IMR-90 (cell line): ENCODE measurements around the gene SORCS1. TPM values are rescaled to one million over a fixed set of nuclear protein-coding genes. Genes with fewer than 3 reads are reported as not detected.

Experiments
- ATAC-seq: fragments of 200-7000 bp; cut with Tn5 transposase; 2 replicates; pipeline ENCODE4 v1.9.1; 2020; ENCODE audit warnings: low read depth, mild to moderate bottlenecking, moderate library complexity
- BruUV-seq: library from RNA; stranded (reverse); fragments of 400-500 nt; replicated peaks from 2 replicates; lab custom pipeline; 2021; lab: Mats Ljungman, UMichigan
- CTCF ChIA-PET: fragments of 300-600 bp; formaldehyde crosslinking; extraction: SDS; loops from one replicate; lab custom pipeline; 2021; ENCODE audit warnings: antibody characterized with exemption; lab: Yijun Ruan, JAX
- POLR2A ChIA-PET: fragments of 300-600 bp; sonication (Branson Sonifier 250); formaldehyde crosslinking; loops from one replicate; lab custom pipeline; 2022; ENCODE audit warnings: antibody characterized with exemption; ENCODE audit not compliant: unreplicated experiment; lab: Charles Lee
- DNase-seq: peaks from one replicate; pipeline ENCODE4 v3.0.0; 2013
- H2AFZ ChIP-seq: replicated peaks from 2 replicates; pipeline ENCODE3; 2013; ENCODE audit warnings: low read length, mild to moderate bottlenecking; ENCODE audit not compliant: poor library complexity
- H2AK5ac ChIP-seq: 2 replicates; pipeline ENCODE4 v1.6.1; 2013; ENCODE audit warnings: low read depth, low read length, inconsistent platforms
- H2AK9ac ChIP-seq: replicated peaks from 2 replicates; pipeline ENCODE3; 2013; ENCODE audit warnings: mild to moderate bottlenecking, low read depth, low read length, moderate library complexity; ENCODE audit not compliant: poor library complexity
- H2BK120ac ChIP-seq: 2 replicates; pipeline ENCODE4 v1.6.1; 2013; ENCODE audit warnings: low read depth, low read length, inconsistent platforms
- H2BK15ac ChIP-seq: 3 replicates; pipeline ENCODE4 v1.6.1; 2013; ENCODE audit warnings: low read depth, low read length, inconsistent platforms
- H2BK20ac ChIP-seq: 2 replicates; pipeline ENCODE4 v1.6.1; 2013; ENCODE audit warnings: low read depth, mild to moderate bottlenecking, inconsistent platforms, low read length, moderate library complexity
- H2BK5ac ChIP-seq: 2 replicates; pipeline ENCODE4 v1.6.1; 2013; ENCODE audit warnings: mild to moderate bottlenecking, low read depth, low read length, inconsistent platforms; ENCODE audit not compliant: poor library complexity, severe bottlenecking
- H3K14ac ChIP-seq: replicated peaks from 2 replicates; pipeline ENCODE4 v1.6.1; 2013; ENCODE audit warnings: low read depth, low read length, inconsistent platforms
- H3K18ac ChIP-seq: 2 replicates; pipeline ENCODE4 v1.6.1; 2013; ENCODE audit warnings: low read depth, low read length, control low read depth
- H3K23ac ChIP-seq: 2 replicates; pipeline ENCODE4 v1.6.1; 2013; ENCODE audit warnings: low read depth, low read length, inconsistent platforms
- H3K27ac ChIP-seq: 2 replicates; pipeline ENCODE4 v1.5.1; 2013; ENCODE audit warnings: mild to moderate bottlenecking, control low read depth, low read length; ENCODE audit not compliant: insufficient read depth
- H3K27me3 ChIP-seq: 2 replicates; pipeline ENCODE4 v1.6.1; 2013; ENCODE audit warnings: low read length; ENCODE audit not compliant: control insufficient read depth, insufficient read depth
- H3K36me3 ChIP-seq: 2 replicates; pipeline ENCODE4 v1.6.1; 2013; ENCODE audit warnings: low read length, mixed read lengths; ENCODE audit not compliant: control insufficient read depth, insufficient read depth
- H3K4ac ChIP-seq: 2 replicates; pipeline ENCODE4 v1.6.1; 2013; ENCODE audit warnings: low read depth, low read length, inconsistent platforms
- H3K4me1 ChIP-seq: 2 replicates; pipeline ENCODE4 v1.6.1; 2013; ENCODE audit warnings: low read length, mixed read lengths; ENCODE audit not compliant: control insufficient read depth, insufficient read depth
- H3K4me2 ChIP-seq: 2 replicates; pipeline ENCODE4 v1.6.1; 2013; ENCODE audit warnings: low read depth, mild to moderate bottlenecking, control low read depth, low read length, moderate library complexity
- H3K4me3 ChIP-seq: 2 replicates; pipeline ENCODE4 v1.5.1; 2013; ENCODE audit warnings: low read depth, mild to moderate bottlenecking, control low read depth, low read length, moderate library complexity; ENCODE audit not compliant: insufficient read depth
- H3K56ac ChIP-seq: 2 replicates; pipeline ENCODE4 v1.6.1; 2013; ENCODE audit warnings: low read length, inconsistent platforms; ENCODE audit not compliant: insufficient read depth; ENCODE audit errors: extremely low read depth
- H3K79me1 ChIP-seq, 2 experiments: 2 replicates each; pipeline ENCODE4 v1.6.1; 2013; ENCODE audit warnings: low read length in 2 of 2, inconsistent platforms in 1 of 2, low read depth in 1 of 2
- H3K9ac ChIP-seq: 2 replicates; pipeline ENCODE4 v1.6.1; 2013; ENCODE audit warnings: low read depth, low read length, control low read depth
- H3K9me1 ChIP-seq: 2 replicates; pipeline ENCODE4 v1.6.1; 2013; ENCODE audit warnings: low read length, inconsistent platforms; ENCODE audit not compliant: insufficient read depth
- H3K9me3 ChIP-seq: 2 replicates; pipeline ENCODE4 v1.6.1; 2013; ENCODE audit warnings: low read length; ENCODE audit not compliant: control insufficient read depth, insufficient read depth
- H4K20me1 ChIP-seq: 2 replicates; pipeline ENCODE4 v1.6.1; 2013; ENCODE audit warnings: low read length, inconsistent platforms; ENCODE audit not compliant: insufficient read depth
- H4K5ac ChIP-seq: 2 replicates; pipeline ENCODE4 v1.6.1; 2013; ENCODE audit warnings: mild to moderate bottlenecking, low read depth, low read length, control low read depth
- H4K8ac ChIP-seq, 2 experiments: 2 replicates each; pipeline ENCODE4 v1.6.1; 2013; ENCODE audit warnings: low read depth in 2 of 2, low read length in 2 of 2, control low read depth in 1 of 2, inconsistent platforms in 1 of 2
- H4K91ac ChIP-seq: 2 replicates; pipeline ENCODE4 v1.6.1; 2013; ENCODE audit warnings: low read depth, low read length, inconsistent platforms; ENCODE audit not compliant: insufficient read depth
- BHLHE40 ChIP-seq: fragments of 150-350 bp; IDR thresholded peaks from 2 replicates; pipeline ENCODE4 v1.6.1; 2016; ENCODE audit warnings: mild to moderate bottlenecking, low read depth, low read length
- CEBPB ChIP-seq: IDR thresholded peaks from 2 replicates; pipeline ENCODE4 v1.6.1; 2012; ENCODE audit warnings: low read depth, low read length, improper control_type of control experiment
- CHD1 ChIP-seq: IDR thresholded peaks from 2 replicates; pipeline ENCODE4 v1.6.1; 2012; ENCODE audit warnings: low read depth, low read length, improper control_type of control experiment
- CTCF ChIP-seq: conservative IDR thresholded peaks from 2 replicates; pipeline ENCODE4 v1.5.1; 2012; ENCODE audit warnings: mild to moderate bottlenecking, low read depth, low read length, improper control_type of control experiment
- ELK1 ChIP-seq: fragments of 150-350 bp; IDR thresholded peaks from 2 replicates; pipeline ENCODE4 v1.6.1; 2016; ENCODE audit warnings: low read depth, mild to moderate bottlenecking, low read length, moderate library complexity, borderline replicate concordance
- FOS ChIP-seq: fragments of 150-350 bp; IDR thresholded peaks from 2 replicates; pipeline ENCODE4 v1.6.1; 2016; ENCODE audit warnings: low read depth, low read length
- MAFK ChIP-seq: IDR thresholded peaks from 2 replicates; pipeline ENCODE4 v1.6.1; 2012; ENCODE audit warnings: low read depth, low read length, improper control_type of control experiment
- MAZ ChIP-seq: IDR thresholded peaks from 2 replicates; pipeline ENCODE4 v1.6.1; 2012; ENCODE audit warnings: low read depth, mild to moderate bottlenecking, low read length, improper control_type of control experiment, moderate library complexity, borderline replicate concordance
- MXI1 ChIP-seq: IDR thresholded peaks from 2 replicates; pipeline ENCODE4 v1.6.1; 2012; ENCODE audit warnings: low read depth, mild to moderate bottlenecking, low read length, moderate library complexity, borderline replicate concordance
- NFE2L2 ChIP-seq: fragments of 150-350 bp; IDR thresholded peaks from 2 replicates; pipeline ENCODE4 v1.6.1; 2016; ENCODE audit warnings: low read depth, mild to moderate bottlenecking, low read length
- RCOR1 ChIP-seq: IDR thresholded peaks from 2 replicates; pipeline ENCODE4 v1.6.1; 2012; ENCODE audit warnings: mild to moderate bottlenecking, low read length, improper control_type of control experiment; ENCODE audit not compliant: insufficient replicate concordance
- RFX5 ChIP-seq: IDR thresholded peaks from 2 replicates; pipeline ENCODE4 v1.8.0; 2012; ENCODE audit warnings: low read depth, mild to moderate bottlenecking, low read length, moderate library complexity
- SMC3 ChIP-seq: fragments of 150-350 bp; IDR thresholded peaks from 2 replicates; pipeline ENCODE4 v1.6.1; 2016; ENCODE audit warnings: low read depth, mild to moderate bottlenecking, antibody characterized with exemption, low read length, moderate library complexity
- USF2 ChIP-seq: fragments of 150-350 bp; IDR thresholded peaks from 2 replicates; pipeline ENCODE4 v1.6.1; 2017; ENCODE audit warnings: mild to moderate bottlenecking, antibody characterized with exemption, low read length, low read depth
- WGBS, 2 experiments: methylation state at CpG; one replicate each; pipeline versions ENCODE4 v1.1.5 to v1.1.7; 2013; ENCODE audit warnings: missing lambda C conversion rate in 2 of 2; ENCODE audit not compliant: insufficient read length in 1 of 2; ENCODE audit errors: extremely low coverage in 2 of 2; 5-methylcytosine and 5-hydroxymethylcytosine counted together
- dilution Hi-C: fragments of 300-500 bp; cut with HindIII; formaldehyde crosslinking; loops from one replicate; pipeline ENCODE4 v1.14.3; 2018; ENCODE audit warnings: low sequenced_read_pairs; ENCODE audit not compliant: unreplicated experiment
- in situ Hi-C: fragments of 300-500 bp; cut with MboI; formaldehyde crosslinking; loops from 3 replicates; pipeline ENCODE4 v1.14.3; 2019; ENCODE audit warnings: low sequenced_read_pairs, inconsistent platforms, mixed read lengths
- intact Hi-C: fragments of 100-400 bp; cut with micrococcal nuclease; formaldehyde crosslinking; loops from 2 replicates; pipeline ENCODE4 v1.10.0; 2022
- polyA plus RNA-seq, 3 experiments: library from polyadenylated mRNA; depleted of rRNA; stranded (reverse); fragments of >200 nt; gene quantifications; 2 replicates each; pipeline ENCODE4 v1.2.3, GENCODE V29; 2012; ENCODE audit warnings: low replicate concordance in 1 of 3
- total RNA-seq: library from RNA; depleted of rRNA; stranded (reverse); fragments of >200 nt; gene quantifications from 2 replicates; pipeline ENCODE4 v1.2.3, GENCODE V29; 2012

The SORCS1 gene
- total and polyA plus RNA-seq, 2 of the 4 experiments (the other 2 are of a cell fraction) = under 0.01 TPM; not detected in 1

GRCh38 chr10:106830006-106830405 is 334.5 kb downstream of the SORCS1 start:
- Histone ChIP-seq H3K56ac (no peak overlapping the region), H2AFZ (no peak overlapping the region), H3K4me1 (no peaks in the 10 kb centered on the region), H3K18ac (no peak overlapping the region), H3K4me3 (no peak overlapping the region), H3K9me1 (no peaks in the 10 kb centered on the region), H2BK5ac (no peak overlapping the region), H3K36me3 (no peaks in the 10 kb centered on the region), H3K27ac (no peak overlapping the region), H2BK20ac (no peak overlapping the region), H3K23ac (no peak overlapping the region), H4K20me1 (no peaks in the 10 kb centered on the region), H3K14ac (no peak overlapping the region), H4K91ac (no peak overlapping the region), H4K5ac (no peak overlapping the region), H3K27me3 (no peaks in the 10 kb centered on the region), H3K9me3 (peaks cover 2% of the 10 kb centered on the region), H2BK120ac (no peak overlapping the region), H2AK5ac (no peak overlapping the region), H3K4ac (no peak overlapping the region), H2BK15ac (no peak overlapping the region), H2AK9ac (no peak overlapping the region), H3K79me1 (no peaks in the 10 kb centered on the region), H4K8ac (no peak overlapping the region), H3K9ac (no peak overlapping the region), H3K4me2 (no peak overlapping the region)
- WGBS, 2 experiments = no CpG with 5 or more reads among the region's 2 CpGs
- dilution Hi-C loops = no loop called here
- ChIA-PET POLR2A (no interaction called here), CTCF (no interaction called here)
- DNase-seq (no peak), ATAC-seq (no peak)
- BruUV-seq = no TSS peak
- TF ChIP-seq RFX5 (no peak), RCOR1 (no peak), MAFK (no peak), ELK1 (no peak), BHLHE40 (no peak), CHD1 (no peak), CTCF (no peak), SMC3 (no peak), FOS (no peak), USF2 (no peak), MAZ (no peak), CEBPB (no peak), NFE2L2 (no peak), MXI1 (no peak)
- in situ Hi-C loops = no loop called here
- intact Hi-C loops = no loop called here
